Fibroblast of mammary gland (primary cell): ENCODE data around the gene TAS2R31.
A peak's percentile ranks its signal among the peaks of the same experiment; 100 is the strongest.
"Not testable (repeated sequence)": the region's sequence is repeated elsewhere in the genome, so short reads cannot be mapped to it uniquely, and the experiment has no call there.

Experiments
- DNase-seq: peaks from one replicate; pipeline ENCODE4 v3.0.0-alpha.2; 2010; ENCODE audit warnings: low read depth
- H3K4me3 ChIP-seq: 2 replicates; pipeline ENCODE4 v1.5.1; 2011; ENCODE audit warnings: low read depth, mild to moderate bottlenecking, low read length, moderate library complexity; ENCODE audit not compliant: control insufficient read depth
- TF ChIP-seq, protein P1 (sequence below): conservative IDR thresholded peaks from 2 replicates; pipeline ENCODE4 v1.5.1; 2011; ENCODE audit warnings: low read depth, low read length, inconsistent platforms; ENCODE audit not compliant: control insufficient read depth, insufficient read depth

TAS2R31 gene

DNA sequence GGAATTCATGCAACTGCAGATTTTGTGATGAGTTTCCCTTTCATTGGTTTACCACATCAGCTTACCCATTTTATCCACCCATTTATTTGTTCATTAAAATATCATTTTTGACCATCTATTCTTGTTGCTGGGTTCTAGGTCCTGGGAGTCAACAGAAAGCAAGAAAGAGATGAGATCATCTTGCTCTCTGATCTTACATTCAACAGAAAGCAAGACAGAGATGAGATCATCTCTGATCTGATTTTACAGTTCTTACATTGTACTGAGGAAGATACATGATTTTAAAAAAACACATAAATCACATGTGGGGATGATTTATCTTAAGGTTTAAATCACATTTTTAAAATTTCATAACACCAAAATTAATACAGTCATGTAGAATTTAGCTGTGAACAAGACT lies 28.6 kb upstream of the TAS2R31 start:
- H3K4me3 ChIP-seq = no peak overlapping the region
- peak; percentile 25 for DNase-seq
- TF ChIP-seq, protein P1, sequence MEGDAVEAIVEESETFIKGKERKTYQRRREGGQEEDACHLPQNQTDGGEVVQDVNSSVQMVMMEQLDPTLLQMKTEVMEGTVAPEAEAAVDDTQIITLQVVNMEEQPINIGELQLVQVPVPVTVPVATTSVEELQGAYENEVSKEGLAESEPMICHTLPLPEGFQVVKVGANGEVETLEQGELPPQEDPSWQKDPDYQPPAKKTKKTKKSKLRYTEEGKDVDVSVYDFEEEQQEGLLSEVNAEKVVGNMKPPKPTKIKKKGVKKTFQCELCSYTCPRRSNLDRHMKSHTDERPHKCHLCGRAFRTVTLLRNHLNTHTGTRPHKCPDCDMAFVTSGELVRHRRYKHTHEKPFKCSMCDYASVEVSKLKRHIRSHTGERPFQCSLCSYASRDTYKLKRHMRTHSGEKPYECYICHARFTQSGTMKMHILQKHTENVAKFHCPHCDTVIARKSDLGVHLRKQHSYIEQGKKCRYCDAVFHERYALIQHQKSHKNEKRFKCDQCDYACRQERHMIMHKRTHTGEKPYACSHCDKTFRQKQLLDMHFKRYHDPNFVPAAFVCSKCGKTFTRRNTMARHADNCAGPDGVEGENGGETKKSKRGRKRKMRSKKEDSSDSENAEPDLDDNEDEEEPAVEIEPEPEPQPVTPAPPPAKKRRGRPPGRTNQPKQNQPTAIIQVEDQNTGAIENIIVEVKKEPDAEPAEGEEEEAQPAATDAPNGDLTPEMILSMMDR = no peak

DNA sequence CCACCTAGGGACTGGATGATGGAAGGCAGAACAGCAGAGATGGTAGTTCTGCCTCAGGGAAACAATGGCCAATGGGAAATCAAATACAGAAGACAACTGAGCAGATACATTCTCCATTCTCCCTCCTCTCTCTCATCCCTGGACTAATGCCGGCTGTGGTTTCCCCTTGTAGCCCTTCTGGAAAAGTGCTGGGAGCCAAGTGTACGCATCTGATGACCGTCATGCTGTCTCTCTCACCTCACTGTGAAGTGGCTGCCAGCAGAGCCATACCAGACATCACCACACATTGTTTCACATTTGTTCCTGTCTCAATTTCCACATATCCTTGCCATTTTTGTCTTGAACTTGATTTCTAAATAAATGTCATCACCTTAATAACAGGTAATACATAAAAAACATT lies 27.8 kb upstream of the TAS2R31 start:
- DNase-seq = no peak
- no peak overlapping the region for H3K4me3 ChIP-seq
- TF ChIP-seq, protein P1 = no peak

DNA sequence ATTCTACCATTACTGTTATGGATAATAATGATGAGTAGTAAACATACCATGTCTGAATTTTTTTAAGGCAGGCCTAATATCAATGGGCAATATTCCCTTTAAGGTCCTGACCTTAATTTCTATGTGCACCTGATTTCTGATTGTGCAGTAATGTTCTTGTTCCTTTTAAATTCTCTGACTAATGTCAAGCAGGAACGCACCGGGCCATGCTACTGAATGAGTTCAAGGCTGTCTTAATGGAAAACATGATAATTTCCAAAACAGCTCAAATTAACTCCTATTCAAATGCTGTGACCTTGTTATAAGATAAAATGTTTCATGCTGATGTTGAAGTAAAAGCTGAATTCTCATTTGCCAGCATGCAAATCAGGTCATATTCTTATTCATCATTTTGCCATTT lies 24.1 kb upstream of the TAS2R31 start:
- H3K4me3 ChIP-seq = no peak overlapping the region
- TF ChIP-seq, protein P1 = no peak
- no peak for DNase-seq

DNA sequence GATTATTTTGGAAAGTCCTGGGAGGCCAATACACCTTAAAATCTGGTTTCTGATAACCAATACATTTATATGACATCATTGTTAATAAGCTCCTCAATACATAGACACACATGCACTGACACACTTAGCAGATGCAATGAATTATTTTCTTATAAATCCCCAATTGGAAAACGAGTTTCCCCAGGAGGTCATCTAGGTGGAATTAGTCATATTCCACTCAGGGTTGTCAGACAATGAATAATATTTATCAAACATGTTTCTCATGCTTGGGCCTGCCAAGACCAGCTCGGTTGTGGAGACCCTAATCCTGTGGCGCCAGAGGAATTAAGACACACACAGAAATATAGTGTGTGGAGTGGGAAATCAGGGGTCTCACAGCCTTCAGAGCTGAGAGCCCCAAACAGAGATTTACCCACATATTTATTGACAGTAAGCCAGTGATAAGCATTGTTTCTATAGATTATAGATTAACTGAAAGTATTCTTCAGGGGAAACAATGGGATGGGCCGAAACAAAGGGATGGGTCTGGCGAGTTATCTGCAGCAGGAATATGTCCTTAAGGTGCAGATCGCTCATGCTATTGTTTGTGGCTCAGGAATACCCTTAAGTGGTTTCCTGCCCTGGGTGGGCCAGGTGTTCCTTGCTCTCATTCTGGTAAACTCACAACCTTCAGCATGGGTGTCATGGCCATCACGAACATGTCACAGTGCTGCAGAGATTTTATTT lies 18.8 kb upstream of the TAS2R31 start:
- not testable (repeated sequence) for H3K4me3 ChIP-seq, DNase-seq

DNA sequence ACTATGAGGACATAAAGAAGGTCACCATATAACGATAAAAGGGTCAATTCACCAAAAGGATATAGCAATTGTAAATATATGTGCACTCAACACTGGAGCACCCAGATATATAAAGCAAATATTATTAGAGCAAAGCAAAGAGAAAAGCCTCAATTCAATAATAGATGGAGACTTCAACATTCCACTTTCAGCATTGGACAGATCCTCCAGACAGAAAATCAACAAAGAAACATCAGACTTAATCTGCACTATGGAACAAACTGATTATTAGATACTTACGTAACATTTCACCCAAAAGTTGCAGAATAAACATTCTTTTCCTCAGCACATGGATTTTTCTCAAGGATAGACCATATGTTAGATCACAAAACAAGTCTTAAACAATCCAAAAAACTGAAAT lies 10.2 kb upstream of the TAS2R31 start:
- not testable (repeated sequence) for DNase-seq, H3K4me3 ChIP-seq

DNA sequence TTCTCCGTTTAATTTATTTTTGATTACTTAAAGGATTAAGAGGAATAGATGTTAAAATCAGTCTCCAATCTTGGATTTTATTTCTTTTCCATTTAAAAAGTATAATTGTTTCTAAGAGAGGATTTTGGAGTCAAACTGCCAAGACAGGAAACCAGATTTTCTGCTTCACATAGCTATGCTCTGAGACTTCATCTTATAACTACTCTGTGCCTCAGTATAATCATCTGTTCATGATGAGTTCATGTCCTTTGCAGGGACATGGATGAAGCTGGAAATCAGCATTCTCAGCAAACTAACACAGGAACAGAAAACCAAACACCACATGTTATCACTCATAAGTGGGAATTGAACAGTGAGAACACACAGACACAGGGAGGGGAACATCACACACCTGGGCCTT lies 9.0 kb upstream of the TAS2R31 start:
- no peak for DNase-seq
- TF ChIP-seq, protein P1 = no peak
- no peak overlapping the region for H3K4me3 ChIP-seq

DNA sequence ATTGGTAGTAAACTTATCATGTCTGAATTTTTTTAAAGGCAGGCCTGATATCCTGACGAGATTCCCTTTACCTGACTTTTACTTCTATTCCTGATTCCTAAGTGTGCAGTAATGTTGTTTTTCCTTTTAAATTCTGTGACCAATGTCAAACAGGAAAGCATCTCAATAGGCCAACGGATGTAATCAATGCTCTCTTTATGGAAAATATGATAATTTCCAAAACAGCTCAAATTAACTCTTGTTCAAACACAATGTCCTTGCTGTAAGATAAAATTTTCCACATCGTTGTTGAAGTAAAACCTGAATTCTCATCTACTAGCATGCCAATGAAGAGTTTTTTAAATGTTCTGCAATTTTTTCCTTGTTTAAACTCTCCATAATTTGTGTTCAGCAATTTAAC lies 8.0 kb upstream of the TAS2R31 start:
- no peak for DNase-seq
- TF ChIP-seq, protein P1 = no peak
- no peak overlapping the region for H3K4me3 ChIP-seq

DNA sequence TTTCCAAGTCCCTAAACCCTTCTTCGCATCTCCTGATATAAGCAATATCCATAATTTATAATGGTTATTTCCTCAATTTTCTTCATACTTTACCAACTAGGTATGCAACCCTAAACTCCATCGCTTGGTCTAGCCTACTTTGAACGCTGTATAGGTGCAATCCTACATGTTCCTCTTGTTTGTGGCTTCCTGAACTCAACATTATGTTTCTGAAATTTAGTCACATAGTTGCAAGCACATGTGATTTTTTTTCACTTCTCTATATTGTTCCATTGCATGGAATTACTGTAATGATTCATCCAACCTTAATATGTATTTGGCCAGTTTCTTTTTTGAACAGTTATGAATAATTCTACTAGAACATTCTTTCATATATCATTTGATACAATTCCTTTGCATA lies 2.8 kb upstream of the TAS2R31 start:
- H3K4me3 ChIP-seq, DNase-seq: not testable (repeated sequence)
